Measurements from ENCODE around the gene CNTNAP2. TPM values are rescaled to one million over a fixed set of nuclear protein-coding genes. Genes with fewer than 3 reads are reported as not detected.
"Not testable (repeated sequence)": the region's sequence is repeated elsewhere in the genome, so short reads cannot be mapped to it uniquely, and the experiment has no call there.

The CNTNAP2 gene
- total RNA-seq, 1 donor from 2014 or later, result 2.0 TPM

GRCh38 chr7:147068842-147069241 is 952.2 kb downstream of the CNTNAP2 start:
- no peak for ATAC-seq
- no peak for DNase-seq (ENCODE audit: low spot score)

- no peak for DNase-seq (ENCODE audit: low spot score)
- no peak for ATAC-seq
These were observed 953.2 kb downstream of the CNTNAP2 start for GRCh38 chr7:147069771-147070170.

- no peak for DNase-seq (ENCODE audit: low spot score)
- ATAC-seq, result no peak
These were observed 954.3 kb downstream of the CNTNAP2 start for GRCh38 chr7:147070886-147071285.

- ATAC-seq (no peak), DNase-seq (ENCODE audit: low spot score) (no peak)
These were observed 954.9 kb downstream of the CNTNAP2 start for GRCh38 chr7:147071536-147071935.

- DNase-seq (ENCODE audit: low spot score) (no peak), ATAC-seq (no peak)
These were observed 961.7 kb downstream of the CNTNAP2 start for GRCh38 chr7:147078312-147078711.

GRCh38 chr7:147079083-147079482 is 962.5 kb downstream of the CNTNAP2 start:
- ATAC-seq (no peak), DNase-seq (ENCODE audit: low spot score) (no peak)

- ATAC-seq, result no peak
These were observed 963.4 kb downstream of the CNTNAP2 start for GRCh38 chr7:147079921-147080420.

GRCh38 chr7:147081117-147081516 is 964.5 kb downstream of the CNTNAP2 start:
- ATAC-seq, result no peak
- DNase-seq (ENCODE audit: low spot score), result no peak

More at GRCh38 chr7:147079921-147080420, 963.4 kb downstream of the CNTNAP2 start:
- no peak for DNase-seq (ENCODE audit: low spot score)

GRCh38 chr7:147089051-147089461 is 972.5 kb downstream of the CNTNAP2 start:
- no peak for DNase-seq (ENCODE audit: low spot score)
- ATAC-seq, result no peak

- ATAC-seq, result no peak
These were observed 973.0 kb downstream of the CNTNAP2 start for GRCh38 chr7:147089608-147090007.

GRCh38 chr7:147096629-147097028 is 980.0 kb downstream of the CNTNAP2 start:
- DNase-seq (ENCODE audit: low spot score), result no peak
- ATAC-seq, result no peak

More at GRCh38 chr7:147089608-147090007, 973.0 kb downstream of the CNTNAP2 start:
- no peak for DNase-seq (ENCODE audit: low spot score)

GRCh38 chr7:147103224-147103623 is 986.6 kb downstream of the CNTNAP2 start:
- ATAC-seq, result no peak
- no peak for DNase-seq (ENCODE audit: low spot score)

GRCh38 chr7:147106746-147107145 is 990.1 kb downstream of the CNTNAP2 start:
- DNase-seq (ENCODE audit: low spot score) (no peak), ATAC-seq (no peak)

GRCh38 chr7:147114525-147114924 is 997.9 kb downstream of the CNTNAP2 start:
- not testable (repeated sequence) for ATAC-seq

GRCh38 chr7:147136352-147136751 is 1019.8 kb downstream of the CNTNAP2 start:
- no peak for ATAC-seq
- DNase-seq (ENCODE audit: low spot score), result no peak

More at GRCh38 chr7:147114525-147114924, 997.9 kb downstream of the CNTNAP2 start:
- not testable (repeated sequence) for DNase-seq (ENCODE audit: low spot score)

- DNase-seq (ENCODE audit: low spot score) (no peak), ATAC-seq (no peak)
These were observed 1028.6 kb downstream of the CNTNAP2 start for GRCh38 chr7:147145194-147145593.

- DNase-seq (ENCODE audit: low spot score), result no peak
These were observed 1029.6 kb downstream of the CNTNAP2 start for GRCh38 chr7:147146169-147146568.

GRCh38 chr7:147151661-147152060 is 1035.1 kb downstream of the CNTNAP2 start:
- no peak for DNase-seq (ENCODE audit: low spot score)
- ATAC-seq, result no peak

More at GRCh38 chr7:147146169-147146568, 1029.6 kb downstream of the CNTNAP2 start:
- no peak for ATAC-seq

GRCh38 chr7:147153571-147153970 is 1037.0 kb downstream of the CNTNAP2 start:
- ATAC-seq (no peak), DNase-seq (ENCODE audit: low spot score) (no peak)

GRCh38 chr7:147161405-147161804 is 1044.8 kb downstream of the CNTNAP2 start:
- no peak for DNase-seq (ENCODE audit: low spot score)
- no peak for ATAC-seq

- no peak for ATAC-seq
- DNase-seq (ENCODE audit: low spot score), result no peak
These were observed 1053.9 kb downstream of the CNTNAP2 start for GRCh38 chr7:147170341-147171012.

- ATAC-seq, result no peak
- no peak for DNase-seq (ENCODE audit: low spot score)
These were observed 1054.4 kb downstream of the CNTNAP2 start for GRCh38 chr7:147171013-147171391.

- ATAC-seq (no peak), DNase-seq (ENCODE audit: low spot score) (no peak)
These were observed 1057.3 kb downstream of the CNTNAP2 start for GRCh38 chr7:147173883-147174282.

Data from left lobe of liver (tissue), 2 donors.